OCI-LY3 (cell line): ENCODE results near the gene BCL2L12.
A peak's percentile ranks its signal among the peaks of the same experiment; 100 is the strongest.

Source experiments
- EZH2phosphoT487 ChIP-seq: fragments of 200-600 bp; shearing (Covaris generic); IDR thresholded peaks from 2 replicates; pipeline ENCODE4 v1.6.1; 2018; ENCODE audit warnings: antibody characterized with exemption, mixed run types, low read depth
- TF ChIP-seq, protein P1 (sequence below): fragments of 200-600, 300-600 bp; sonication (generic); IDR thresholded peaks from 2 replicates; pipeline ENCODE4 v1.5.1; 2014; ENCODE audit warnings: antibody characterized with exemption, low read length, low read depth

- TF ChIP-seq, protein P1, sequence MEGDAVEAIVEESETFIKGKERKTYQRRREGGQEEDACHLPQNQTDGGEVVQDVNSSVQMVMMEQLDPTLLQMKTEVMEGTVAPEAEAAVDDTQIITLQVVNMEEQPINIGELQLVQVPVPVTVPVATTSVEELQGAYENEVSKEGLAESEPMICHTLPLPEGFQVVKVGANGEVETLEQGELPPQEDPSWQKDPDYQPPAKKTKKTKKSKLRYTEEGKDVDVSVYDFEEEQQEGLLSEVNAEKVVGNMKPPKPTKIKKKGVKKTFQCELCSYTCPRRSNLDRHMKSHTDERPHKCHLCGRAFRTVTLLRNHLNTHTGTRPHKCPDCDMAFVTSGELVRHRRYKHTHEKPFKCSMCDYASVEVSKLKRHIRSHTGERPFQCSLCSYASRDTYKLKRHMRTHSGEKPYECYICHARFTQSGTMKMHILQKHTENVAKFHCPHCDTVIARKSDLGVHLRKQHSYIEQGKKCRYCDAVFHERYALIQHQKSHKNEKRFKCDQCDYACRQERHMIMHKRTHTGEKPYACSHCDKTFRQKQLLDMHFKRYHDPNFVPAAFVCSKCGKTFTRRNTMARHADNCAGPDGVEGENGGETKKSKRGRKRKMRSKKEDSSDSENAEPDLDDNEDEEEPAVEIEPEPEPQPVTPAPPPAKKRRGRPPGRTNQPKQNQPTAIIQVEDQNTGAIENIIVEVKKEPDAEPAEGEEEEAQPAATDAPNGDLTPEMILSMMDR: peak; percentile 97
- no peak for TF ChIP-seq EZH2phosphoT487
Observed at GRCh38 chr19:49680421-49681351, 15.0 kb downstream of the BCL2L12 start.
